Upper lobe of left lung (tissue), 6 donors: ENCODE data around the gene PTGIR. TPM values are rescaled to one million over a fixed set of nuclear protein-coding genes. Genes with fewer than 3 reads are reported as not detected.

Source experiments
- ATAC-seq, 2 donors: fragments of 200-7000 bp; cut with Tn5 transposase; one replicate each; pipeline ENCODE4 v1.9.1; 2022; ENCODE audit warnings: mild to moderate bottlenecking in 2 of 2, moderate library complexity in 2 of 2; ENCODE audit not compliant: low FRiP score in 2 of 2
- DNase-seq, 2 donors: peaks; one replicate each; pipeline ENCODE4 v3.0.0-alpha.2; 2019 to 2020
- H3K27ac ChIP-seq, 4 donors: fragments of 200-600 bp; sonication (generic); one replicate each; pipeline ENCODE4 v1.5.1; 2016 to 2019
- H3K27me3 ChIP-seq, 4 donors: fragments of 200-600 bp; sonication (generic); one replicate each; pipeline ENCODE4 v1.5.1; 2017 to 2019
- H3K36me3 ChIP-seq, 4 donors: fragments of 200-600 bp; sonication (generic); one replicate each; pipeline ENCODE4 v1.5.1; 2016 to 2019
- H3K4me1 ChIP-seq, 4 donors: fragments of 200-600 bp; sonication (generic); one replicate each; pipeline ENCODE4 v1.5.1; 2018 to 2019
- H3K4me3 ChIP-seq, 4 donors: fragments of 200-600 bp; sonication (generic); one replicate each; pipeline ENCODE4 v1.5.1; 2017 to 2019; ENCODE audit warnings: mild to moderate bottlenecking in 2 of 4, moderate library complexity in 1 of 4
- H3K9me3 ChIP-seq, 4 donors: fragments of 200-600 bp; sonication (generic); one replicate each; pipeline ENCODE4 v1.5.1; 2018 to 2019
- CTCF ChIP-seq, 6 experiments: fragments of 450-650 bp in 4 of 6; fragments of 200-600 bp in 2 of 6; sonication (generic) in 2 of 6; IDR thresholded peaks; one replicate each; pipeline ENCODE4 v1.5.1; 2016 to 2019; ENCODE audit warnings: antibody characterized with exemption in 6 of 6
- EP300 ChIP-seq, 4 donors: sonication (generic); formaldehyde crosslinking; IDR thresholded peaks; one replicate each; pipeline ENCODE4 v1.5.1; 2017; ENCODE audit warnings: antibody characterized with exemption in 4 of 4, control low read depth in 2 of 4
- POLR2A ChIP-seq, 4 donors: fragments of 450-650 bp; IDR thresholded peaks; one replicate each; pipeline ENCODE4 v1.5.1; 2016 to 2017; ENCODE audit warnings: antibody characterized with exemption in 4 of 4, mild to moderate bottlenecking in 2 of 4
- POLR2AphosphoS5 ChIP-seq, 2 donors: sonication (generic); formaldehyde crosslinking; IDR thresholded peaks; one replicate each; pipeline ENCODE4 v1.5.1; 2017; ENCODE audit warnings: antibody characterized with exemption in 2 of 2
- WGBS, 2 donors: methylation state at CpG; one replicate each; pipeline ENCODE4 v1.1.5; 2017 to 2018; 5-methylcytosine and 5-hydroxymethylcytosine counted together
- total RNA-seq, 6 donors: library from RNA; depleted of rRNA in 4 of 6; stranded (reverse); fragments of >200 nt in 4 of 6; gene quantifications; one replicate each; pipeline versions ENCODE4 v1.1.0 to v1.2.1, GENCODE V29; 2016 to 2021
- donor health status: DM: no; HTN: no; CAD: no; lungs with moderate emphysema.
- donor health status: DM: no; HTN: yes; CAD: no; lungs with severe emphysema.

The PTGIR gene
- total RNA-seq, 6 donors from 2014 or later, result 6.4 to 26.0 (median 11.1) TPM

DNA sequence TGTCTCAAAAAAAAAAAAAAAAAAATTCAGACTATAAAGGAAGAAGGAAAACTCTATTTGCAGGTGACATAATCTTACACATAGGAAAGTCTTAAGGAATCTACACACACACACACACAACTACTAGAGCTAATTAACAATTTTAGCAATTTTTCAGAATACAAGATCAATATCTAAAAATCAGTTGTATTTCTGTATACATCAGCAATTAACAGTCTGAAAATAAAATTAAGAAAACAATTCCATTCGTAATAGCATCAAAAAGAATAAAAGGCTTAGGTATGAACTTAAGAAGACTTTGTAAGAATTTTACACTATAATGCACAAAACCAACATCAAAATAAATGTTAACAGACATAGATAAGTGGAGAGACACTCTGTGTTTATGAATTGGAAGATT, 39.4 kb downstream of the PTGIR start:
- Histone ChIP-seq H3K9me3 (no peaks in the 10 kb centered on the region), H3K4me3 (no peak overlapping the region), H3K4me1 (no peaks in the 10 kb centered on the region), H3K27ac (no peak overlapping the region), H3K27me3 (no peaks in the 10 kb centered on the region), H3K36me3 (no peaks in the 10 kb centered on the region)
- no peak for TF ChIP-seq EP300 (IDR thresholded peaks at IDR 0.05)
- TF ChIP-seq CTCF (IDR thresholded peaks at IDR 0.05), result no peak
- TF ChIP-seq POLR2AphosphoS5 (IDR thresholded peaks at IDR 0.05), result no peak
- ATAC-seq (no peak), DNase-seq (no peak)
- WGBS, 2 donors, result 86 to 93% methylated on average over 1 of the region's 1 CpG

DNA sequence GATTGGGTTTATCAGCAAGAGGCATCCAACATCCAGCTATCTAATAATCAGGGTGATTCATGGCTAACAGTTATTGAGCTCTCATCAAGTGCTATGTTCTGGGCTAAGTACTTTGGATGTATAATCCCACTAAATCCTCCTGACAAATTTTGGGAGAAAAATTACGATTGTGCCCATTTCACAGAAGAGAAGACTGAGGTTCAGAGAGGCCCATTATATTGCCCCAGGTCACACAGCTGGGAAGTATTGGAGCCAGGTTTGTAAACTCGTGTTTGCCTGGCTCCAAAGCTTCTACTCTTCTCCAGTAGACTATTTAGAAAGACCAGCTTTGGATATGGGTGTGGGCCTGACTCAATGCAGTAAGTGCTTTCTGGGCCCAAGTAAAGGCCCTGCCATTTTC, 44.6 kb downstream of the PTGIR start:
- H3K36me3 ChIP-seq, result no peaks in the 10 kb centered on the region
- no peak overlapping the region for H3K4me3 ChIP-seq
- TF ChIP-seq CTCF (IDR thresholded peaks at IDR 0.05), result no peak
- TF ChIP-seq POLR2A (IDR thresholded peaks at IDR 0.05), result no peak
- TF ChIP-seq POLR2AphosphoS5 (IDR thresholded peaks at IDR 0.05), result no peak
- TF ChIP-seq EP300 (IDR thresholded peaks at IDR 0.05), result no peak
- no peaks in the 10 kb centered on the region for H3K27me3 ChIP-seq
- no peaks in the 10 kb centered on the region for H3K9me3 ChIP-seq
- WGBS, 2 donors, result 77 to 88% methylated on average over 2 of the region's 2 CpGs
- H3K4me1 ChIP-seq, result no peaks in the 10 kb centered on the region
- no peak overlapping the region for H3K27ac ChIP-seq
- ATAC-seq, result no peak
- DNase-seq, result no peak

GRCh38 chr19:46579361-46579879, 45.5 kb downstream of the PTGIR start:
- ATAC-seq (no peak), DNase-seq (no peak)
- H3K4me1 ChIP-seq, result no peaks in the 10 kb centered on the region
- no peaks in the 10 kb centered on the region for H3K9me3 ChIP-seq
- H3K27ac ChIP-seq, result no peak overlapping the region
- H3K4me3 ChIP-seq, result no peak overlapping the region
- no peaks in the 10 kb centered on the region for H3K27me3 ChIP-seq
- 58 to 85% methylated on average over 8 of the region's 8 CpGs for WGBS, 2 donors
- TF ChIP-seq POLR2A (IDR thresholded peaks at IDR 0.05), result no peak
- peak in 2 of 6 experiments; percentile 7 to 11 for TF ChIP-seq CTCF (IDR thresholded peaks at IDR 0.05)
- no peaks in the 10 kb centered on the region for H3K36me3 ChIP-seq

- no peaks in the 10 kb centered on the region for H3K4me1 ChIP-seq
- no peaks in the 10 kb centered on the region for H3K9me3 ChIP-seq
- ATAC-seq (no peak), DNase-seq (no peak)
- no peaks in the 10 kb centered on the region for H3K36me3 ChIP-seq
- no peaks in the 10 kb centered on the region for H3K27me3 ChIP-seq
- WGBS, 2 donors, result 97 to 98% methylated on average over 4 of the region's 4 CpGs
- TF ChIP-seq POLR2A (IDR thresholded peaks at IDR 0.05), result no peak
- no peak for TF ChIP-seq EP300 (IDR thresholded peaks at IDR 0.05)
- no peak for TF ChIP-seq CTCF (IDR thresholded peaks at IDR 0.05)
- no peak for TF ChIP-seq POLR2AphosphoS5 (IDR thresholded peaks at IDR 0.05)
- H3K27ac ChIP-seq, result no peak overlapping the region
- no peak overlapping the region for H3K4me3 ChIP-seq
Observed at GRCh38 chr19:46578450-46578849, 46.4 kb downstream of the PTGIR start.

DNA sequence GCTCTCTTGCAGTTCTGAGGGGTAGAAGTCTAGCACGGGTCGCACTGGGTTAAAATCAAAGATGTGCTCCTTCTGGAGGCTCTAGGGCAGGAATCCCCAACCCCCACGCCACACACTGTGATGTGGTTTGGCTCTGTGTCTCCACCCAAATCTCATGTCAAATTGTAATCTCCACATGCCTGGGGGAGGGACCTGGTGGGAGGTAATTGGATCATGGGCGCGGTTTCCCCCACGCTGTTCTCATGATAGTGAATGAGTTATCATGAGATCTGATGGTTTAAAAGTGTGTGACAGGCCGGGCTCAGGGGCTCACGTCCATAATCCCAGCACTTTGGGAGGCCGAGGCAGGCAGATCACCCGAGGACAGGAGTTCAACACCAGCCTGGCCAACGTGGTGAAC, 50.4 kb downstream of the PTGIR start:
- 82% methylated on average over 6 to 11 of the region's 11 CpGs for WGBS, 2 donors
- DNase-seq (no peak), ATAC-seq (peak in 1 of 2 donors; percentile 19)
- no peaks in the 10 kb centered on the region for H3K36me3 ChIP-seq
- no peaks in the 10 kb centered on the region for H3K4me1 ChIP-seq
- H3K9me3 ChIP-seq, result no peaks in the 10 kb centered on the region
- H3K4me3 ChIP-seq, result no peak overlapping the region
- no peak overlapping the region for H3K27ac ChIP-seq
- H3K27me3 ChIP-seq, result no peaks in the 10 kb centered on the region
- TF ChIP-seq EP300 (IDR thresholded peaks at IDR 0.05) (no peak), POLR2A (IDR thresholded peaks at IDR 0.05) (no peak), CTCF (IDR thresholded peaks at IDR 0.05) (no peak), POLR2AphosphoS5 (IDR thresholded peaks at IDR 0.05) (no peak)
